SK-N-SH treated with all-trans-retinoic acid at 6 μM for 48 hours (cell line): Measurements from ENCODE around the gene WIPF1.

Experiments
- ATAC-seq: fragments of 200-7000 bp; cut with Tn5 transposase; 3 replicates; pipeline ENCODE4 v1.9.1; 2020; ENCODE audit warnings: mild to moderate bottlenecking, moderate library complexity
- BACH2 ChIP-seq: fragments of 250-450 bp; sonication (Bioruptor Pico); IDR thresholded peaks from 2 replicates; pipeline ENCODE4 v1.9.0; 2021; ENCODE audit warnings: mild to moderate bottlenecking, borderline replicate concordance
- CSDC2 ChIP-seq: fragments of 250-450 bp; sonication (Bioruptor Pico); IDR thresholded peaks from 2 replicates; pipeline ENCODE4 v1.5.0; 2020; ENCODE audit warnings: mild to moderate bottlenecking, moderate library complexity
- CSRNP3 ChIP-seq: fragments of 250-450 bp; sonication (Bioruptor Pico); IDR thresholded peaks from 2 replicates; pipeline ENCODE4 v1.5.1; 2021; ENCODE audit warnings: mild to moderate bottlenecking, moderate library complexity
- ESRRG ChIP-seq: fragments of 250-450 bp; sonication (Bioruptor Pico); IDR thresholded peaks from 2 replicates; pipeline ENCODE4 v1.6.1; 2021; ENCODE audit warnings: mild to moderate bottlenecking
- GLIS3 ChIP-seq: fragments of 250-450 bp; sonication (Bioruptor Pico); IDR thresholded peaks from 2 replicates; pipeline ENCODE4 v1.5.0; 2020; ENCODE audit warnings: mild to moderate bottlenecking, moderate library complexity
- ISL1 ChIP-seq: fragments of 250-450 bp; sonication (Bioruptor Pico); IDR thresholded peaks from 2 replicates; pipeline ENCODE4 v2.1.2; 2022; ENCODE audit warnings: mild to moderate bottlenecking, moderate library complexity
- OSR1 ChIP-seq: fragments of 250-450 bp; sonication (Bioruptor Pico); IDR thresholded peaks from 2 replicates; pipeline ENCODE4 v1.8.0; 2022; ENCODE audit warnings: moderate library complexity, mild to moderate bottlenecking, inconsistent platforms
- POU6F1 ChIP-seq: fragments of 250-450 bp; sonication (Bioruptor Pico); IDR thresholded peaks from 2 replicates; pipeline ENCODE4 v1.8.0; 2021; ENCODE audit warnings: low read depth, mild to moderate bottlenecking, moderate library complexity, borderline replicate concordance
- PPARA ChIP-seq: fragments of 250-450 bp; sonication (Bioruptor Pico); IDR thresholded peaks from 2 replicates; pipeline ENCODE4 v1.5.0; 2020; ENCODE audit warnings: mild to moderate bottlenecking, borderline replicate concordance
- RARB ChIP-seq: fragments of 250-450 bp; sonication (Bioruptor Pico); IDR thresholded peaks from 2 replicates; pipeline ENCODE4 v1.8.0; 2021; ENCODE audit warnings: mild to moderate bottlenecking, moderate library complexity
- SNAI2 ChIP-seq: fragments of 250-450 bp; sonication (Bioruptor Pico); IDR thresholded peaks from 2 replicates; pipeline ENCODE4 v1.5.0; 2020; ENCODE audit warnings: mild to moderate bottlenecking, moderate library complexity
- TCF4 ChIP-seq: fragments of 250-450 bp; sonication (Bioruptor Pico); IDR thresholded peaks from 2 replicates; pipeline ENCODE4 v1.8.0; 2021; ENCODE audit warnings: mild to moderate bottlenecking, moderate library complexity, borderline replicate concordance
- TSHZ2 ChIP-seq: fragments of 250-450 bp; sonication (Bioruptor Pico); IDR thresholded peaks from 2 replicates; pipeline ENCODE4 v1.5.0; 2020; ENCODE audit warnings: mild to moderate bottlenecking, moderate library complexity
- ZC3H10 ChIP-seq: fragments of 250-450 bp; sonication (Bioruptor Pico); IDR thresholded peaks from 2 replicates; pipeline ENCODE4 v1.5.1; 2021; ENCODE audit warnings: mild to moderate bottlenecking, moderate library complexity
- ZFP3 ChIP-seq: fragments of 250-450 bp; sonication (Bioruptor Pico); IDR thresholded peaks from 2 replicates; pipeline ENCODE4 v1.5.0; 2020; ENCODE audit warnings: mild to moderate bottlenecking, moderate library complexity
- ZFP30 ChIP-seq: fragments of 450-650 bp; formaldehyde crosslinking; IDR thresholded peaks from 2 replicates; pipeline ENCODE4 v1.5.0; 2022; ENCODE audit warnings: mild to moderate bottlenecking, moderate library complexity
- ZNF565 ChIP-seq: fragments of 450-650 bp; formaldehyde crosslinking; conservative IDR thresholded peaks from 2 replicates; pipeline ENCODE4 v1.5.0; 2020; ENCODE audit warnings: low read depth, mild to moderate bottlenecking, moderate library complexity

WIPF1 gene

GRCh38 chr2:174588463-174588862 is 9.1 kb downstream of the WIPF1 start:
- no peak for ATAC-seq

GRCh38 chr2:174587579-174587978 is 10.0 kb downstream of the WIPF1 start:
- peak; percentile 45; the same call in 1 of the 2 replicates for TF ChIP-seq TSHZ2 (CRISPR knock-in tag)
- no peak for TF ChIP-seq ZFP3 (CRISPR knock-in tag)
- TF ChIP-seq ISL1 (CRISPR knock-in tag): 0 out of 2 replicates have a peak, but pooled peaks have one; percentile 9
- TF ChIP-seq CSRNP3 (CRISPR knock-in tag): no peak
- TF ChIP-seq TCF4 (CRISPR knock-in tag): peak; percentile 59; the same call in 1 of the 2 replicates
- peak; percentile 4; the same call in 1 of the 3 replicates for ATAC-seq

More at GRCh38 chr2:174588463-174588862, 9.1 kb downstream of the WIPF1 start:
- no peak for TF ChIP-seq BACH2 (CRISPR knock-in tag)
- no peak for TF ChIP-seq TSHZ2 (CRISPR knock-in tag)
- no peak for TF ChIP-seq ISL1 (CRISPR knock-in tag)
- TF ChIP-seq ZC3H10 (CRISPR knock-in tag): no peak
- TF ChIP-seq POU6F1 (CRISPR knock-in tag): no peak
- no peak for TF ChIP-seq OSR1 (CRISPR knock-in tag)
- TF ChIP-seq ESRRG (CRISPR knock-in tag): no peak
- no peak for TF ChIP-seq PPARA (CRISPR knock-in tag)
- TF ChIP-seq RARB (CRISPR knock-in tag): no peak
- TF ChIP-seq SNAI2: no peak
- TF ChIP-seq ZFP30 (CRISPR knock-in tag): no peak
- no peak for TF ChIP-seq ZNF565
- TF ChIP-seq ZFP3 (CRISPR knock-in tag): no peak

GRCh38 chr2:174586418-174587295 is 10.9 kb downstream of the WIPF1 start:
- no peak for ATAC-seq

More at GRCh38 chr2:174586418-174587295, 10.9 kb downstream of the WIPF1 start:
- TF ChIP-seq CSDC2 (CRISPR knock-in tag) (no peak), CSRNP3 (CRISPR knock-in tag) (no peak), GLIS3 (CRISPR knock-in tag) (no peak)
